Large intestine (tissue), 3 donors: ENCODE data around the gene FOCAD. TPM values are rescaled to one million over a fixed set of nuclear protein-coding genes. Genes with fewer than 3 reads are reported as not detected.

ENCODE experiments used
- DNase-seq, 2 donors: peaks; one replicate each; pipeline versions ENCODE4 v3.0.0 to v3.0.0-alpha.2; 2013
- H3K27ac ChIP-seq: one replicate; pipeline ENCODE4 v1.5.1; 2013; ENCODE audit warnings: low read length
- H3K27me3 ChIP-seq: 2 replicates; pipeline ENCODE4 v1.6.1; 2013; ENCODE audit warnings: low read length; ENCODE audit not compliant: control insufficient read depth, insufficient read depth
- H3K36me3 ChIP-seq: 2 replicates; pipeline ENCODE4 v1.6.1; 2013; ENCODE audit warnings: low read length; ENCODE audit not compliant: control insufficient read depth, insufficient read depth
- H3K4me1 ChIP-seq: one replicate; pipeline ENCODE4 v1.6.1; 2013; ENCODE audit warnings: low read length; ENCODE audit not compliant: control insufficient read depth, insufficient read depth
- H3K4me3 ChIP-seq: one replicate; pipeline ENCODE4 v1.5.1; 2013; ENCODE audit warnings: low read length
- H3K9me3 ChIP-seq: one replicate; pipeline ENCODE4 v1.6.1; 2013; ENCODE audit warnings: mild to moderate bottlenecking, low read depth, low read length, moderate library complexity; ENCODE audit not compliant: control insufficient read depth
- WGBS: methylation state at CpG from one replicate; pipeline ENCODE4 v1.1.5; 2013; ENCODE audit warnings: low lambda C conversion rate; ENCODE audit not compliant: insufficient coverage; 5-methylcytosine and 5-hydroxymethylcytosine counted together
- polyA plus RNA-seq: library from polyadenylated mRNA; unstranded; fragments of 120-200 nt; gene quantifications from one replicate; pipeline ENCODE4 v1.2.1, GENCODE V29; 2013

FOCAD gene
- polyA plus RNA-seq, 1 donor: 16.1 TPM

GRCh38 chr9:20701060-20701459, 17.0 kb downstream of the FOCAD start:
- H3K4me1 ChIP-seq: no peaks in the 10 kb centered on the region
- H3K27ac ChIP-seq: no peak overlapping the region
- no peaks in the 10 kb centered on the region for H3K27me3 ChIP-seq
- H3K9me3 ChIP-seq: no peaks in the 10 kb centered on the region
- DNase-seq: no peak
- no CpG with 5 or more reads among the region's 1 CpG for WGBS
- H3K4me3 ChIP-seq: no peak overlapping the region
- H3K36me3 ChIP-seq: no peaks in the 10 kb centered on the region

DNA sequence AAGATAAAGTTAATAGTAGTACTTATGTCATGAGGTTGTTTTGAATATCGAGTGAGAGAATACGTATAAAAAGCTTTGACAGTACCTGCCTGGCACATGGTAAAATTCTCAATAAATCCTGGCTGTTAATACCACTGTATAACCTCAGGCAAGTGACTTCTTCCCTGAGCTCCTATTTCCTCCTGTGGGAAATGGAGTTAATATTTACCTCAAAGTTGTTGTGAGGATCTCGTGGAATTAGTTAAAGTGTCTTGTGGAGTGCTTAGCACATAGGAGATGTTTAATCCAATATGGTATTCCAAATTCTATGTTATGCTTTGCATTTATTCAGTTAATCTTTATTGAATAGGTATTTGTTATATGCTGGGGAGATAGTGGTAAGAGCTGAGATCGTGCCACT, 18.5 kb downstream of the FOCAD start:
- no CpG with 5 or more reads among the region's 4 CpGs for whole genome bisulfite sequencing
- no peak for DNase-seq
- Histone ChIP-seq H3K36me3 (no peaks in the 10 kb centered on the region), H3K9me3 (no peaks in the 10 kb centered on the region), H3K4me1 (no peaks in the 10 kb centered on the region), H3K4me3 (no peak overlapping the region), H3K27ac (no peak overlapping the region), H3K27me3 (no peaks in the 10 kb centered on the region)

GRCh38 chr9:20703146-20703545, 19.1 kb downstream of the FOCAD start:
- no peaks in the 10 kb centered on the region for H3K36me3 ChIP-seq
- H3K27ac ChIP-seq: no peak overlapping the region
- H3K4me1 ChIP-seq: no peaks in the 10 kb centered on the region
- no peaks in the 10 kb centered on the region for H3K9me3 ChIP-seq
- no CpG with 5 or more reads among the region's 3 CpGs for WGBS
- no peak for DNase-seq
- no peaks in the 10 kb centered on the region for H3K27me3 ChIP-seq
- H3K4me3 ChIP-seq: no peak overlapping the region

- H3K4me1 ChIP-seq: no peaks in the 10 kb centered on the region
- no peaks in the 10 kb centered on the region for H3K27me3 ChIP-seq
- no peak overlapping the region for H3K27ac ChIP-seq
- no peaks in the 10 kb centered on the region for H3K36me3 ChIP-seq
- H3K9me3 ChIP-seq: no peaks in the 10 kb centered on the region
- DNase-seq: no peak
- no peak overlapping the region for H3K4me3 ChIP-seq
- WGBS: 100% methylated on average over 1 of the region's 2 CpGs
These were observed 23.6 kb downstream of the FOCAD start for GRCh38 chr9:20707708-20708107.

- DNase-seq: no peak
- no peak overlapping the region for H3K27ac ChIP-seq
- H3K9me3 ChIP-seq: no peaks in the 10 kb centered on the region
- peaks cover 3% of the 10 kb centered on the region for H3K36me3 ChIP-seq
- no peak overlapping the region for H3K4me3 ChIP-seq
- WGBS: 78% methylated on average over 1 of the region's 1 CpG
- no peaks in the 10 kb centered on the region for H3K4me1 ChIP-seq
- no peaks in the 10 kb centered on the region for H3K27me3 ChIP-seq
These were observed 29.1 kb downstream of the FOCAD start for GRCh38 chr9:20713172-20713571.

DNA sequence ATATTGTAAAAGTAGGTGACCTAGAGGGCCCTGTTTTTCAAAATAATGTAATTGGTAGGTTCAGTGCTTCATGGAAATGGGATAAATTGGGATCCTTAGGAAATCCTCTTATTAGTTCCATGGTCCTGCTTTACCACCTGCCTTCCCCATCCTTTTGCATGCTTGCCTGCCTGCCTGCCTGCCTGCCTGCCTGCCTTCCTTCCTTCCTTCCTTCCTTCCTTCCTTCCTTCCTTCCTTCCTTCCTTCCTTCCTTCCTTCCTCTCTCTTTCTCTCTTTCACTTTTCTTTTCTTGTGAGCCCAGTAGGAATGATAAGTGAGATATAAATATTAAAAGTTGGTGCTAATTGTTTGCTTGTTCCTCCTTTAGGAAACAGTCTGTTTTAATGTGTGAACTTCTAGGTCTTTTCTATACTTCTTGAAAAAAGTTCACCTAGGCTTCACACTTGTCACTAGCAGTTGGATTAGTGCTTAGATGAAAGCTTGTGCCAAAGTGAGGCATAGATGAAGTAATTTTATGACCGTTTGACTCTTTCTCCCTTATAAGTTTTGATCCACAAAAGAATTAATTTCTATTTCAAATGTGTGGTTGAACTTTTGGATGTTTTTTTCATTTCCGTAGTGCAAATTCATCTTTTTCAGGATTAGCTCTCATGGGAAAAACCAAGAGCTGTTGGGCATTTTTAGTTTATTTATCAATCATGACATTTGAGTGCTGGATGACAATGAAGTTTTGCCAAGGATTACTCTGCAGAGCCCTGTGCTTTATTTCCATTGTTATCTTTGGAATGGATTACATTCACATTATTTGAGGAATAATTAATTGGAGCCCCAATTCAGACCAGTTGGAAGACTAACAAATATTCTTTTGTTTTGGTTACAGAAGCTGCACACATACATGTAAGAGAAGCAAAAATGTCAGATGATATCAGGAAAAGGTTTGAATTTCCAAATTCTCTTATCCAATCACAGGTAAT, 30.7 kb downstream of the FOCAD start:
- H3K4me1 ChIP-seq: no peaks in the 10 kb centered on the region
- peaks cover 3% of the 10 kb centered on the region for H3K36me3 ChIP-seq
- no peak overlapping the region for H3K27ac ChIP-seq
- H3K27me3 ChIP-seq: no peaks in the 10 kb centered on the region
- no peak overlapping the region for H3K4me3 ChIP-seq
- no CpG with 5 or more reads among the region's 2 CpGs for WGBS
- H3K9me3 ChIP-seq: no peaks in the 10 kb centered on the region
- no peak for DNase-seq

DNA sequence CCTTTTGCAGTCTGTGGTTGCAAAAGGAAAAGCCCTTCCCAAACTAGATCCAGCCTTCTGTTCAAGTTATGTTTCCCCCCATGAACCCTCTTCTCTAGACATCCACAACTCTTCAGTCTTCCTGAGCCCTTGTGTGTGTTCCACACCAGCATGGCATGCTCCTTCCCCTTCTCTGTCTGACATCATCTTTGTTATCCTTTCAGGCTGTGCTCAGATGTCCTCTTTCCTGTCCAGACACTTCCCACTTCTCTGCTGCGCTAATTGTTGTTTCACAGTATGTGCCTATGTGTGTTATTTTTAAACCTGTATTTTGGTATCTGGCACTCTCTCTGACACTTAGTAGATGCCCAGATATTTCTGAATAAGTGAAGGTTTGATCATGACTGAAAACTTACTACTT, 38.2 kb downstream of the FOCAD start:
- DNase-seq: no peak
- H3K36me3 ChIP-seq: peaks cover 15% of the 10 kb centered on the region
- no peak overlapping the region for H3K27ac ChIP-seq
- no peaks in the 10 kb centered on the region for H3K27me3 ChIP-seq
- H3K9me3 ChIP-seq: no peaks in the 10 kb centered on the region
- no peaks in the 10 kb centered on the region for H3K4me1 ChIP-seq
- WGBS: no CpG with 5 or more reads among the region's 1 CpG
- no peak overlapping the region for H3K4me3 ChIP-seq

DNA sequence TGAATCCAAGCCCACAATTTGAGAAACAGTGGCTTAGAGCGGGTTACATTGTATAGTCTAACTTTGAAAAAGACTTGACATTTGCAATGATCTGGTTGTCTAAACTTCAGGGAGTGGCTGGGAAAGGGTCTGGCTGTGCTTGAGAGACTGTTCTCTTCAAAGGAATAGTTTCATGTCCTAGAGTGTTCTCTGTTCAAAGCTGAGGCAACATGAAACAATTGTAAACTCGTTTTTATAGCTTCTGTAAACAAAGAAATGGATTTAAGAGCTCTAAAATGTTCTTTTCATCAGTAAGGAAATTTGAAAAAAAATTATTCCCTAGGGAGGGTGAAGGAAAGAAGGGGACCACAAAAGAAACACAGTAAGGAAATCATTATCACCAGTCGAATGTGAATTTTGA, 41.6 kb downstream of the FOCAD start:
- DNase-seq: no peak
- Histone ChIP-seq H3K9me3 (no peaks in the 10 kb centered on the region), H3K36me3 (peaks cover 10% of the 10 kb centered on the region), H3K27ac (no peak overlapping the region), H3K4me3 (no peak overlapping the region), H3K4me1 (no peaks in the 10 kb centered on the region), H3K27me3 (no peaks in the 10 kb centered on the region)
- WGBS: 44% methylated on average over 2 of the region's 3 CpGs

DNA sequence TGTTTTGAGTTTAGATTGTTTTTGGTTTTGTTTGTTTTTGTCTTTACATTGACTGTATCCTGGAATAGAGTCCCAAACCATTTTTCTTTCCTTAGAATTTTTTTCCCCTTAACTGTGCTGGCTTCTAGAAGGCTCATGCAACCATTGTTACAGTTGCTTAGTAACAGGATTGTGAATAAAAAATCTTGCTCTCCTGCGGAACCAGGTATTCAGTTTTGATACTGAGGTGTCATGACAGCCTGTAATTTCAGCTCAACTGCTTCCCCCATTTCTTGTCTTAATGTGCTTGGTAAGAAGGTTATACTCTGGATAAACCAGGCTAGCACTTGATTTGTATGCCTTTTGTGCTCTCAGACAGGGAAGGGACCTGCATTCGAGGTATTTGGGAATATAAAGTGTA, 42.1 kb downstream of the FOCAD start:
- Histone ChIP-seq H3K27ac (no peak overlapping the region), H3K4me1 (no peaks in the 10 kb centered on the region), H3K4me3 (no peak overlapping the region), H3K9me3 (no peaks in the 10 kb centered on the region), H3K27me3 (no peaks in the 10 kb centered on the region), H3K36me3 (peaks cover 8% of the 10 kb centered on the region)
- WGBS: 80% methylated on average over 1 of the region's 2 CpGs
- DNase-seq: no peak

DNA sequence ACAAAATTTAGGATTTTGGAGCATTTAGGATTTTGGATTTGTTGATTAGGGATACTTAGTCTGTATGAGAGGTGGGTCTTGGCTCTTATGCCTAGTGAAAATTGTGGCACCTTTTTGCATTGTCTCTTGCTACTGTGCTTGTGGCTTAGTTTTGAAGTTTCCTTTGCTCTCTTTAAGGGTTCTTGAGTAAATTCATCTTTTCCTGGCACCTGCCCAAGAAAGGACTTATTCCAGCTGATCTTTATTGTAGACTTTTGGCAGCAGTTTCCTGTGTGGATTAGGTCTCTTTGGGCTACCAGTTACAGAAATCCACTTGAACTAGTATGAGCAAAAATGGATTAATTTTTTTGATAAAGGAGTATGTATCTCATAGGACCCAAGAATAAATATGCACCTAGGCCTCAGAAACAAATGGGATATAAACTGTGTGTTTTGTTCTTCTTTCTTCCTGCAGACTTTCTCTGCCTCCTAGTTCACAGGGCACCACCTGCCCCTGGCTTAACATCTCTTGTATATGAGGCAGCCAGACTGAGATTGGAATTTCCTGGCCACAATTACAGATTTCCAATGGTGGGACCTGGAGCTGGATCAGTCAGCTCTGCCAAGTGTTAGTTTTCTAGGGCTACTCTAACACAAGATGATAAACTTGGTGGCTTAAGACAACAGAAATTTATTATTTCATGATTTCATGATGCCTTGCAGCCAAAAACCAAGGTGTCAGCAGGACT, 44.6 kb downstream of the FOCAD start:
- no peaks in the 10 kb centered on the region for H3K4me1 ChIP-seq
- no peaks in the 10 kb centered on the region for H3K9me3 ChIP-seq
- no peak for DNase-seq
- peaks cover 3% of the 10 kb centered on the region for H3K36me3 ChIP-seq
- no peaks in the 10 kb centered on the region for H3K27me3 ChIP-seq
- no peak overlapping the region for H3K4me3 ChIP-seq
- H3K27ac ChIP-seq: no peak overlapping the region
